ENCODE results near the gene EYS. TPM values are rescaled to one million over a fixed set of nuclear protein-coding genes. Genes with fewer than 3 reads are reported as not detected.

The EYS gene
- total RNA-seq, 3 donors from 2014 or later, result 0.16 to 0.61 (median 0.60) TPM

GRCh38 chr6:63947792-63948529 is 1759.1 kb downstream of the EYS start:
- TF ChIP-seq CTCF (IDR thresholded peaks at IDR 0.05), result no peak
- H3K9me3 ChIP-seq, result no peaks in the 10 kb centered on the region
- H3K4me1 ChIP-seq (ENCODE audit: low read depth), result no peaks in the 10 kb centered on the region
- no peaks in the 10 kb centered on the region for H3K36me3 ChIP-seq (ENCODE audit: low read depth)
- H3K4me3 ChIP-seq, result no peak overlapping the region
- DNase-seq, result no peak
- no peak for ATAC-seq
- intact Hi-C loops (cut with DNase I, micrococcal nuclease), result no loop called here

- H3K4me3 ChIP-seq, result no peak overlapping the region
- intact Hi-C loops (cut with DNase I, micrococcal nuclease), result no loop called here
- no peaks in the 10 kb centered on the region for H3K9me3 ChIP-seq
- ATAC-seq (no peak), DNase-seq (no peak)
- H3K4me1 ChIP-seq (ENCODE audit: low read depth), result peaks cover 7% of the 10 kb centered on the region
- no peak for TF ChIP-seq CTCF (IDR thresholded peaks at IDR 0.05)
- H3K36me3 ChIP-seq (ENCODE audit: low read depth), result no peaks in the 10 kb centered on the region
Measured at GRCh38 chr6:63945987-63946386, 1761.0 kb downstream of the EYS start.

GRCh38 chr6:63943826-63944225 is 1763.2 kb downstream of the EYS start:
- no peak for TF ChIP-seq CTCF (IDR thresholded peaks at IDR 0.05)
- Histone ChIP-seq H3K4me1 (ENCODE audit: low read depth) (peaks cover 7% of the 10 kb centered on the region), H3K36me3 (ENCODE audit: low read depth) (no peaks in the 10 kb centered on the region), H3K9me3 (no peaks in the 10 kb centered on the region), H3K4me3 (no peak overlapping the region)
- ATAC-seq (no peak), DNase-seq (no peak)
- intact Hi-C loops (cut with DNase I, micrococcal nuclease), result no loop called here

GRCh38 chr6:63941747-63942470 is 1765.1 kb downstream of the EYS start:
- intact Hi-C loops (cut with DNase I, micrococcal nuclease), result no loop called here
- ATAC-seq (peak; percentile 92), DNase-seq (no peak)
- H3K9me3 ChIP-seq, result no peaks in the 10 kb centered on the region
- H3K4me1 ChIP-seq (ENCODE audit: low read depth), result peaks cover 8% of the 10 kb centered on the region
- no peaks in the 10 kb centered on the region for H3K36me3 ChIP-seq (ENCODE audit: low read depth)
- no peak for TF ChIP-seq CTCF (IDR thresholded peaks at IDR 0.05)
- H3K4me3 ChIP-seq, result no peak overlapping the region

GRCh38 chr6:63940056-63940455 is 1767.0 kb downstream of the EYS start:
- no peak for TF ChIP-seq CTCF (IDR thresholded peaks at IDR 0.05)
- no peak for ATAC-seq
- intact Hi-C loops (cut with DNase I, micrococcal nuclease), result no loop called here

More at GRCh38 chr6:63940056-63940455, 1767.0 kb downstream of the EYS start:
- no peak for DNase-seq
- Histone ChIP-seq H3K36me3 (ENCODE audit: low read depth) (no peaks in the 10 kb centered on the region), H3K9me3 (no peaks in the 10 kb centered on the region), H3K4me3 (no peak overlapping the region), H3K4me1 (ENCODE audit: low read depth) (peaks cover 19% of the 10 kb centered on the region)

Measured in mucosa of descending colon (tissue), 3 donors.